VCaP (cell line): Measurements from ENCODE around the gene MBD6.
"Not testable (repeated sequence)": the region's sequence is repeated elsewhere in the genome, so short reads cannot be mapped to it uniquely, and the experiment has no call there.

Source experiments
- H3K27ac ChIP-seq: fragments of 450-650 bp; 2 replicates; pipeline ENCODE4 v1.5.1; 2017
- CTCF ChIP-seq: fragments of 450-650 bp; conservative IDR thresholded peaks from 2 replicates; pipeline ENCODE4 v1.5.1; 2017; ENCODE audit warnings: mild to moderate bottlenecking, moderate library complexity

MBD6 gene

DNA sequence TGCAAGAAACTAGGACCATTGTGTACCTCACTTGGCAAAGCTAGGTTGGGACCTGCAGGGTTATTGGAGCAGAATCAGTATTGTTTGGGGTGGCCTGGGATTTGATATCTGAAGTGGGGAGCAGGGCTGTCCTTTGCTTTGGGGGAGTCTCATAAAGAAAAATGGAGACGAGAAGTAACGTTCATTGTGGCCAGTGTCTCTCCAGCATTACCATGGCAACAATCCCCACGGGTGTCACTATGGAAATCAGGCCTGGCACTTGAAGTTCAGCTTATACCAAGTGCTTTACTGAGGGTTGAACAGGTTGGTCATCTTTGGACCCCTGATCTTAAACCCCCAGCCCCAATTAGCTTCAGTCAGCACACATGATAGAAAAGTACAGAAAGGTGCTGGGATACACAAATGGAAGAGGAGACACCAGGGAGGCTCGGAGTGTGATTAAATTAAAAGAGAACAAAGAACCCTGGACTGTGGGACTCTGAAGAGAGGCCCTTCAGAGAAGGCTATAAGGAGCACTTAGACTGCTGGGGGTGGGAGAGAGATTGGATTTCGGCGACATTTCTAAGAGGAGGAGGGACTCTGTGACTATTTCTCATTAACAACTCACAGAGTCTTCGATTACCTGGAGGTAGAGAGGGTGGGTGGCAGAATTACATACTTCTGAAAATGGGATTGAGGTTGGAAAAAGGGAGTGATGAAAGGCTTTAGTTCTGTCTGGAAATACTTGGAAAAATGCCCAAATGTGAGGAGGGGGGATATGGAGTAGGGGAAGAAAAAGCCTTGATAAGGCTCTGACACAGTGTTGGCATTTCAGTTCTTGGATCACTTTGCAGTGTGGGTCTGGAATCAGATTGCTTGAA is 30.9 kb downstream of the MBD6 start:
- no peak for TF ChIP-seq CTCF
- no peak overlapping the region for H3K27ac ChIP-seq

DNA sequence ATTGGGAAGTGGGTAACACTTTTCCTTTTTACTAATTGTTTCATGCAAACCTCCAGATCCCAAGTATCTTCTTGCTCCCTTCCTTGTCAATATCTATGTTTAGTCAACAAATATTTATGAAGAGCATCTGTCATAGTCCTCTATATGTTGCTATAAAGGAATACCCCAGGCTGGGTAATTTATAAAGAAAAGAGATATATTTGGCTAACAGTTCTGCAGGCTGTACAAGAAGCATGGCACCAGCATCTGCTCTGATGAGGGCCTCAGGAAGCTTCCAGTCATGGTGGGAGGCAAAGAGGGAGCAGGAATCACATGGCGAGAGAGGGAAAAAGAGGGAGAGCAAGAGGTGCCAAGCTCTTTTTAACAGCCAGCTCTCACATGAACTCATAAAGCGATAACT is 31.8 kb downstream of the MBD6 start:
- H3K27ac ChIP-seq: no peak overlapping the region
- no peak for TF ChIP-seq CTCF

- no peak overlapping the region for H3K27ac ChIP-seq
- TF ChIP-seq CTCF: no peak
These were observed 32.3 kb downstream of the MBD6 start for GRCh38 chr12:57554897-57555296.

DNA sequence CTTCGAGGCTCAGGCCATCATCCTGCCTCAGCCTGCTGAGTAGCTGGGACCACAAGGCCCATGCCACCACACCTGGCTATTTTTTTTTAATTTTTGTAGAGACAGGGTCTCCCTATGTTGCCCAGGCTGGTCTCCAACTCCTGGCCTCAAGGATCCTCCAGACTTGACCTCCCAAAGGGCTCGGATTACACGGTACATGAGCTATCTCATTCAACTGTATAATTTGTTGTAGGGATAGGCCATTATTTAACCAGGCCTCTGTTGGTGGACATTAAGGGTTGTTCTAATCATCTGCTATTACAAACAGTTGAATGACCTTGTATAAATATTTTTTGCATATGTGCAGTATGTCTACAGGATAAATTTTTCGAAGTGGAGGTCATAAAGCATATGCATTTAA is 36.2 kb downstream of the MBD6 start:
- no peak for TF ChIP-seq CTCF
- no peak overlapping the region for H3K27ac ChIP-seq

- H3K27ac ChIP-seq: no peak overlapping the region
- no peak for TF ChIP-seq CTCF
These were observed 37.9 kb downstream of the MBD6 start for GRCh38 chr12:57560516-57560915.

GRCh38 chr12:57561117-57561516 is 38.5 kb downstream of the MBD6 start:
- H3K27ac ChIP-seq: not testable (repeated sequence)

GRCh38 chr12:57563358-57563757 is 40.7 kb downstream of the MBD6 start:
- TF ChIP-seq CTCF: no peak
- H3K27ac ChIP-seq: no peak overlapping the region

GRCh38 chr12:57564178-57564740 is 41.6 kb downstream of the MBD6 start:
- no peak for TF ChIP-seq CTCF
- no peak overlapping the region for H3K27ac ChIP-seq
